K562 (cell line): ENCODE measurements around the gene HBQ1. TPM values are rescaled to one million over a fixed set of nuclear protein-coding genes. Genes with fewer than 3 reads are reported as not detected.

Experiments
- ATAC-seq: fragments of 200-7000 bp; cut with Tn5 transposase; 3 replicates; pipeline ENCODE4 v1.9.1; 2020; ENCODE audit warnings: moderate library complexity
- BruUV-seq: library from RNA; stranded (reverse); fragments of 400-500 nt; replicated peaks from 2 replicates; lab custom pipeline; 2021; lab: Mats Ljungman, UMichigan
- CTCF ChIA-PET: fragments of 300-600 bp; formaldehyde crosslinking; extraction: SDS; loops from one replicate; lab custom pipeline; 2021; ENCODE audit warnings: low intra/inter-chr PET ratio; lab: Yijun Ruan, JAX
- POLR2A ChIA-PET: fragments of 300-600, 350-650 bp; sonication (Branson Sonifier 250); formaldehyde crosslinking; extraction: SDS; loops from one replicate; lab custom pipeline; 2021; ENCODE audit warnings: antibody characterized with exemption, inconsistent platforms; lab: Yijun Ruan, JAX
- DNase-seq, 4 experiments: peaks; one replicate each; pipeline versions ENCODE4 v3.0.0 to v3.0.0-alpha.2; 2011 to 2018; ENCODE audit warnings: low spot score in 3 of 4, mixed read lengths in 3 of 4; ENCODE audit errors: extremely low read depth in 1 of 4
- FAIRE-seq: peaks from 2 replicates; lab custom pipeline; 2011; peaks lifted over from hg19 to GRCh38; lab: Jason Lieb, UNC
- H2AFZ ChIP-seq: 2 replicates; pipeline ENCODE4 v1.6.0; 2011; ENCODE audit warnings: low read depth, low read length, control low read depth, inconsistent platforms
- H3K27ac ChIP-seq: fragments of 200-600 bp; 3 replicates; pipeline ENCODE4 v1.8.0; 2011; ENCODE audit warnings: low read depth, mild to moderate bottlenecking, control low read depth, inconsistent platforms, low read length, moderate library complexity, mixed read lengths; ENCODE audit errors: extremely low read depth
- H3K27me3 ChIP-seq, 2 experiments: fragments of 300-600 bp in 1 of 2; 2 replicates in 1 of 2; 3 replicates in 1 of 2; pipeline versions ENCODE4 v1.6.0 to v1.8.0; 2011; ENCODE audit warnings: inconsistent platforms in 2 of 2, low read length in 2 of 2, mild to moderate bottlenecking in 1 of 2, mixed read lengths in 1 of 2, moderate library complexity in 1 of 2; ENCODE audit not compliant: control insufficient read depth in 2 of 2, insufficient read depth in 2 of 2
- H3K36me3 ChIP-seq: fragments of 300-600 bp; 3 replicates; pipeline ENCODE4 v1.8.0; 2011; ENCODE audit warnings: mild to moderate bottlenecking, low read length, inconsistent platforms; ENCODE audit not compliant: control insufficient read depth, insufficient read depth
- H3K4me1 ChIP-seq, 2 experiments: fragments of 200-600 bp in 1 of 2; replicated peaks in 1 of 2; 2 replicates in 1 of 2; 3 replicates in 1 of 2; pipeline versions ENCODE4 v1.5.1 to v1.8.0; 2011; ENCODE audit warnings: inconsistent platforms in 2 of 2, low read length in 2 of 2, mild to moderate bottlenecking in 1 of 2, mixed read lengths in 1 of 2, moderate library complexity in 1 of 2; ENCODE audit not compliant: control insufficient read depth in 2 of 2, insufficient read depth in 2 of 2
- H3K4me2 ChIP-seq: 2 replicates; pipeline ENCODE4 v1.6.1; 2011; ENCODE audit warnings: low read length, control low read depth, inconsistent platforms, mixed read lengths; ENCODE audit not compliant: insufficient read depth
- H3K4me3 ChIP-seq: fragments of 200-600 bp; sonication (generic), shearing (Covaris generic); 2 replicates; pipeline ENCODE4 v1.5.1; 2016; ENCODE audit warnings: control low read depth, inconsistent platforms
- H3K79me2 ChIP-seq: fragments of 200-600 bp; 3 replicates; pipeline ENCODE4 v1.8.0; 2011; ENCODE audit warnings: low read length, inconsistent platforms; ENCODE audit not compliant: control insufficient read depth, insufficient read depth
- H3K9ac ChIP-seq, 2 experiments: 2 replicates each; pipeline versions ENCODE4 v1.6.0 to v1.6.1; 2011; ENCODE audit warnings: low read depth in 2 of 2, low read length in 2 of 2, control low read depth in 1 of 2, inconsistent platforms in 1 of 2, mild to moderate bottlenecking in 1 of 2, mixed read lengths in 1 of 2; ENCODE audit not compliant: insufficient read depth in 1 of 2
- H3K9me1 ChIP-seq: one replicate; pipeline ENCODE4 v1.6.0; 2011; ENCODE audit warnings: inconsistent platforms, mild to moderate bottlenecking, low read length, moderate library complexity; ENCODE audit not compliant: control insufficient read depth, insufficient read depth
- H3K9me3 ChIP-seq: replicated peaks from 2 replicates; pipeline ENCODE4 v1.5.1; 2011; ENCODE audit warnings: low read depth, low read length, inconsistent platforms; ENCODE audit not compliant: control insufficient read depth, insufficient read depth
- H4K20me1 ChIP-seq: replicated peaks from 2 replicates; pipeline ENCODE4 v1.6.1; 2011; ENCODE audit warnings: low read length, inconsistent platforms, mixed read lengths; ENCODE audit not compliant: control insufficient read depth, insufficient read depth
- ATF3 ChIP-seq, 2 experiments: fragments of 450-650 bp in 1 of 2; sonication (generic) in 1 of 2; formaldehyde crosslinking in 1 of 2; IDR thresholded peaks in 1 of 2; conservative IDR thresholded peaks in 1 of 2; 2 replicates each; pipeline versions ENCODE4 v1.6.1 to v1.8.1; 2016 to 2023; ENCODE audit warnings: mild to moderate bottlenecking in 2 of 2, moderate library complexity in 2 of 2, inconsistent platforms in 1 of 2, missing genetic modification reagents in 1 of 2
- FOSL1 ChIP-seq: fragments of 200-800 bp; sonication (Bioruptor generic); conservative IDR thresholded peaks from 2 replicates; pipeline ENCODE4 v1.6.1; 2016; ENCODE audit warnings: missing genetic modification characterization, missing compliant biosample characterization
- FOXK2 ChIP-seq, 2 experiments: fragments of 450-650 bp; IDR thresholded peaks in 1 of 2; conservative IDR thresholded peaks in 1 of 2; 2 replicates each; pipeline ENCODE4 v1.6.1; 2016; ENCODE audit warnings: low read depth in 2 of 2, mild to moderate bottlenecking in 1 of 2
- ZBTB33 ChIP-seq: sonication (generic); formaldehyde crosslinking; IDR thresholded peaks from 2 replicates; pipeline ENCODE4 v1.8.1; 2023; ENCODE audit warnings: mild to moderate bottlenecking, missing genetic modification reagents
- WGBS: fragments of 100-300 bp; shearing (Covaris generic); methylation state at CpG from one replicate; pipeline ENCODE4 v1.1.6; 2016; ENCODE audit warnings: low coverage, mixed read lengths; ENCODE audit not compliant: insufficient coverage; ENCODE audit errors: missing lambda C conversion rate; 5-methylcytosine and 5-hydroxymethylcytosine counted together
- in situ Hi-C: fragments of 300-500 bp; cut with MboI; formaldehyde crosslinking; loops from 4 replicates; pipeline ENCODE4 v1.15.0; 2018; ENCODE audit warnings: inconsistent platforms, mixed read lengths
- intact Hi-C: fragments of 100-400 bp; cut with micrococcal nuclease; formaldehyde crosslinking; loops from 2 replicates; pipeline ENCODE4 v1.14.2; 2022
- polyA plus RNA-seq, 8 experiments: library from polyadenylated mRNA; depleted of rRNA in 4 of 8; stranded (reverse) in 5 of 8; unstranded in 3 of 8; fragments of >200 nt; fragmentation: Nextera tagmentation in 2 of 8; fragmentation: Illumina TruSeq in 1 of 8; extraction: Ambion mirVana in 2 of 8; extraction: Trizol in 1 of 8; gene quantifications; 2 replicates each; pipeline versions ENCODE4 v1.2.1 to v1.2.3, GENCODE V29; 2011 to 2014; ENCODE audit warnings: inconsistent platforms in 1 of 8, missing spikeins in 1 of 8
- total RNA-seq, 7 experiments: library from RNA; depleted of rRNA in 6 of 7; stranded (reverse); fragments of >200 nt in 6 of 7; fragmentation: Illumina TruSeq in 2 of 7; extraction: Trizol in 2 of 7; gene quantifications; 2 replicates each; pipeline versions ENCODE4 v1.2.1 to v1.2.3, GENCODE V29; 2011 to 2021; ENCODE audit warnings: low replicate concordance in 1 of 7

Gene HBQ1
- total and polyA plus RNA-seq, 9 of the 15 experiments (the other 6 are each of a cell fraction or from before 2014, with no cell fraction given), result 2.3 to 190 (median 19.8) TPM

- peaks cover 47% of the 10 kb centered on the region for H3K79me2 ChIP-seq
- ChIA-PET POLR2A (interaction anchor here (1.0 to 1.8 kb wide), 3 partner anchors 21 to 113 kb away, joined by 3 to 8 read pairs (median 7); no protein-coding TSS in a partner anchor), CTCF (interaction anchor here (4.5 kb wide), 1 partner anchor 82 kb away, joined by 27 read pairs; no protein-coding TSS in a partner anchor)
- intact Hi-C loops (loop anchor here (2.0 kb wide), 1 partner anchor 36 kb away; no protein-coding TSS in a partner anchor), in situ Hi-C loops (no loop called here)
- H3K9me3 ChIP-seq, result no peaks in the 10 kb centered on the region
- H3K36me3 ChIP-seq, result peaks cover 24% of the 10 kb centered on the region
- H3K27ac ChIP-seq, result peak overlapping the region; percentile 57; the same call in 1 of the 3 replicates
- H3K9ac ChIP-seq, result 0 out of 4 replicates have a peak overlapping the region, but pooled peaks of 1 of the 2 experiments have one; percentile 63
- H4K20me1 ChIP-seq, result 0 out of 2 replicates have a peak, but pooled peaks cover 3% of the 10 kb centered on the region
- TF ChIP-seq ATF3 (IDR thresholded peaks at IDR 0.05) (peak; percentile 48; the same call in 1 of the 2 replicates), ATF3 (CRISPR knock-in tag; conservative IDR thresholded peaks at IDR 0.05) (no peak), FOXK2 (conservative IDR thresholded peaks at IDR 0.05 in 1 of 2, IDR thresholded peaks at IDR 0.05 in 1 of 2; ENCODE audit: low read depth in 2 of 2) (no peak), FOSL1 (tag) (0 out of 2 replicates have a peak, but pooled peaks have one; percentile 24), ZBTB33 (CRISPR knock-in tag) (peak; percentile 51; the same call in 1 of the 2 replicates)
- no peaks in the 10 kb centered on the region for H3K27me3 ChIP-seq
- WGBS, result 89% methylated on average over 11 of the region's 11 CpGs
- H3K4me3 ChIP-seq, result peak overlapping the region; percentile 55; the same call in 1 of the 2 replicates
- no peak for DNase-seq
- H2AFZ ChIP-seq, result no peak overlapping the region
- H3K4me1 ChIP-seq, result peaks cover 30 to 59% of the 10 kb centered on the region in 2 experiments; a peak in 4 of 5 replicates
- no TSS peak for BruUV-seq
- no peak for FAIRE-seq
- peaks cover 3% of the 10 kb centered on the region for H3K9me1 ChIP-seq
- peak overlapping the region; percentile 80 for H3K4me2 ChIP-seq
- no peak for ATAC-seq
These were observed 1.6 kb upstream of the HBQ1 start for GRCh38 chr16:178668-179015.
